ENCODE measurements around the gene CR1.
"Not testable (repeated sequence)": the region's sequence is repeated elsewhere in the genome, so short reads cannot be mapped to it uniquely, and the experiment has no call there.

The CR1 gene
- total RNA-seq: 4.4 to 12.5 reads per million in 2 donors

DNA sequence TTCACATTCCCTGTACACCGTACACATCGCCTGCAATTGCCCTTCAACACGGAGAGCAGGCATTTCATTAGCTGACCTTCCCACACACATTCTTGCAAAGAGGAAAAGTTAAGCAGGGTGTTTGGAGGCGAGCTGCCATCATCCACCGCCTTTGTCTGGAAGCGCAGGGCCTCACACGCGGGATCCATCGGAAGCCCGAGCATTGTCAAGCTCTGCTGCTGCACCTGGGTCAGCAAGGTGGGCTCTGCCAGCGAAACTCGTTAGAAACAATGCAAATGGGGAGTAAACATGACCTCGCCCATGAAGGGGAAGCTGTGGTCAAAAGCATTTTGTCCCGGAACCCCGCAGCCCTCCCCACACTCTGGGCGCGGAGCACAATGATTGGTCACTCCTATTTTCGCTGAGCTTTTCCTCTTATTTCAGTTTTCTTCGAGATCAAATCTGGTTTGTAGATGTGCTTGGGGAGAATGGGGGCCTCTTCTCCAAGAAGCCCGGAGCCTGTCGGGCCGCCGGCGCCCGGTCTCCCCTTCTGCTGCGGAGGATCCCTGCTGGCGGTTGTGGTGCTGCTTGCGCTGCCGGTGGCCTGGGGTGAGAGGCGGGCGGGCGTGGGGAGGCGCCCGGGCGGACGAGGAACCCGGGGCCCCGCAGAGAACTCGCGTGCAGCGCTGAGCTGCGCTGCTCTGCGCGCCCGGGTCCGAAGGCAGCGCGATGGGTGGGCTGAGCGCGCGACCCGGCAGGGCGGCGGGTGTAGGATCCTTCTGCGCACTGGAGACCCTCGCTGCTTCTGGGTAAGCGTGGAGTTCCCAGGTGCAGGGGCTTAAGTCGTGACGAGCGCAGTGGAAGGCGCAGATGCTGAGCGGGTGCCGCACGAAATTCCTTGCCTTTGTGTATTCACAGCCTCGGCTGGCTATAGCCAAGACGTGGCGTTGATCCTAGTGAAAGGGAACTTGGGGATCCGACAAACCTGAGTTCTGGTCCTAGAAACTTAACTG is at the start of gene CR1:
CR1 (plus strand) TSS at position 357 of the 992 bp plus-strand sequence; CDS start at position 468, 111 bp downstream.
- peak in 3 of 5 experiments; percentile 3 to 19 (median 5) for DNase-seq

DNA sequence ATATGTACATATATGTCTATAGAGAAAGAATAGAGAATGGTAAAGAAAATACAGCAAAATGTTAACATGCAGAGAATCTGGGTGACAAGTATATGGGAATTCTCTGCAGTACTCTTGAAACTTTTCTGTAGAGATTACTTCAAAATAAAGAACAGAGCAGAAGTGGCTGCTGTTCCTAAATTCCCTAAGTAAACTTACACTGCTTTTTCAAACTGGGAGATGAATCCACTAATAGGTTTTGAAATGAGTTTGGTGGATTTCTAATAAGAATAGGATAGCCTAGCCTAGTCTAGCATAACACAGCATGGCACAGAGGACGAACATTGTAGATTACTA is 42.3 kb upstream of the CR1 start:
- DNase-seq: no peak

DNA sequence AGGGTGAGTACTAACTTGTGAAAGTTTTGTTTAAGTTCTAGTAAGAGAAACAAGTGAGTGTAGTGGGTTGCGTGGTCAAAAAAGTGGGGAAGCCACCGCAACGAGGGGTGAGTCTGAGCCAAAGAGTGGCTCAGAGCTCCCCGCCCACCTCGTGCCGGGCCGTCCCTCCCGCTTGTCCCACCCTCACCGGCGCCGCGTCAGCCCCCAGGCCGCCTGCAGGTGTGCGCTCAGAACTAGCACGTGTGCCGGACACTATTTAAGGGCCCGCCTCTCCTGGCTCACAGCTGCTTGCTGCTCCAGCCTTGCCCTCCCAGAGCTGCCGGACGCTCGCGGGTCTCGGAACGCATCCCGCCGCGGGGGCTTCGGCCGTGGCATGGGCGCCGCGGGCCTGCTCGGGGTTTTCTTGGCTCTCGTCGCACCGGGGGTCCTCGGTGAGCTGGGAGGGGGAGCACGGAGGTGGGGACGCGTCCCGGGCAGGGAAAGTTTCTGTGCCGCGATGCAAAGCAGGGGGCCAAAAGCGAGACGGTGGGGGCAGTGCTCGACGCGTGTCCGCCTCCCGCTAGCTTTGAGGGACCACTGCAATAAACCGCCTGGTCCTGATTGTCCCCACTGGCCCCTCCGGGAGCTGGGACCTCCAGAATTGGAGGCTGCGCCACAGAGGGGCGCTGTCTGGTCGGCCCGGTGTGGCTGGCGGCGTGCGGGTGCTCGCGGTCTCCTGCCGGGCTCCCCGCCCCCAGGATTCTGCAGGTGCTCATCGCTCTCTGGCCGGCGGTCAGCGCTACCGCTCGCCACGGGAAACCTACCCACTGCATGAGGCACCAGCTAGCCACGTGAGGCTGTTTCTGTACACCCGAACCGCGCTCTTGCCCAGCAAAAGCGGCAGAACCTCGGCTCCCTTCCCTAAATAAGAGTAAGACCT is 41.7 kb upstream of the CR1 start, which contains the start of gene CR2:
CR2 (plus strand) TSS at position 283 of the 919 bp plus-strand sequence; CDS start at position 374, 91 bp downstream.
- peak in 4 of 5 experiments; percentile 9 to 29 (median 14) for DNase-seq

DNA sequence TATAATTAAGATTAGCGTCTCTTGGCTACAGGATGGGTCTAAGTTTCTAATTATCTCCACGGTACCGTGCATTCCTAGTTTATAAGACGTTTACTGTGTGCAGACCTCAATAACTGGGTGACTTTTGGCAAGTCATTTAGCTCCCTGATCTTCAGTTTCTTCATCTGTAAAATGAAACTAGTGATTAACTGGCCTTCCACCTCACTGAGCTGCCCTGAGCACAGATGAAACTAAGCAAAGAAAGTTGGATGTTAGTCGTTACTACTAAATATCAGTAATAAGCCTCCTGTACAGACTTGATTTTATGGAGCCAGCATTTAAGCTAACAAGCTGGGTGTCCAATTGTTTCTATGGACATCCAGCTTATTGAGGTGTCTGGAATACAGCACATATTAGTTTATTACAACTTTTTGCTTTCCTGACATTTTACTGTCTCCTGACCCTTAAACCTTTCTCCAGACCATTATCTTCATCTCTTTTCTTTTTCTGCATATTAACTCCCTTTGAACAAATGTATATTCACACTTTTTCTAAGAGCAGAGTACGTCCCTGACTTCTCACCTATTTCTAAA is 40.7 kb upstream of the CR1 start:
- no peak for DNase-seq

DNA sequence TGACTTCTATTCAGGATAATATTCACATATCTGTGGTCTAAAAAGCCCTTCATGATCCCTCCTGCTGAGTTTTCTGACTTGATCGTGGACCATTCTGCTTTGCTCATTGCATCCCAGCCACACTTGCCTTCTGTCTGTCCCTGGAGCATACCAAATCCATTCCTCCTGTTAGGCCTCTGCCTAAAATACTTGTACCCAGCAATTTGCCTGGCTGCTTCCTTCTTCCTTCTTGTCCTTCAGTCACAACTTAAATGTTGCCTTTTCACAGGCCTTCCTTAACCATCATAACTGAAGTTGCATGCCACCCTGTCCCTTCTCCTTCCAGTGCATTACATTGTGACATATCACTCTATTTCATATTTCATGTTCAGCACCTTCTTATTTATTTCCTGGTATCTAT is 37.5 kb upstream of the CR1 start:
- DNase-seq: no peak

DNA sequence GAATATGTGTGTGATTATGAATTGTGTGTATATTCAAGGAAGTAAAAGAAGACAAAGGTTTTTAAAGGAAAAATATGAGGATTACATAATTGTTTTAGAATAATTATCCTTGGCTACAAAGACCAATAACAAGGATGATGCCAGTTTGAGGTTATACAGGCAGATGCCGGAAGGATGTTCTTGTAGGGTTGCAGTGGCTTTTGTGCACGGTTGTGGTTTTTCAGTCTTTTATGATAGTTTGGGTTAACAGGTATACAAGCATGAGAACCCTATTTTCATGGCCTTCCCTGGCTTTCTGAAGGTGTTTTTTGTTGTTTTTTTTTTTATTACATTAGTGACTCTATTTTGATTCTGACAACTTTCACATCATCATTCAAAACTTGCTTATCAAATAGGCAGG is 36.9 kb upstream of the CR1 start:
- peak in 2 of 5 experiments; percentile 32 to 72 for DNase-seq

DNA sequence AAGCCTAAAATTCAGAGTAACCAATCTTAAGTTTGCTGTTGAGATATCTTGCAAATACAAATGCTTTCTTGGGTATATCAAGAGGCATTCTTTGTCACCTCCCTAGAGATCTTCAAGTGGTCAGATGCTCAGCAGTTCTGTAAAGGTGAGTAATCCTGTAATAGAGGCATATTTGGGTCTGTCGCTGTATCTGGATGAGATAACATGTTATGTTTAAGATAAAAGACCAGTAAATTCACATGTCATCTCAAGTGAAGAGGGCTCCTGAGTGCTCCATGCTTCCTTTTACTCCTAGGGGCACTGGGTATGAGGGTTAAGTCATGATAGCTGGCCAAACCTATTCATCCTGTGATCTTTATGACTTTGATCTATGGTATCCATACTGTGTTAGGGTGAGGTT is 34.3 kb upstream of the CR1 start:
- no peak for DNase-seq

DNA sequence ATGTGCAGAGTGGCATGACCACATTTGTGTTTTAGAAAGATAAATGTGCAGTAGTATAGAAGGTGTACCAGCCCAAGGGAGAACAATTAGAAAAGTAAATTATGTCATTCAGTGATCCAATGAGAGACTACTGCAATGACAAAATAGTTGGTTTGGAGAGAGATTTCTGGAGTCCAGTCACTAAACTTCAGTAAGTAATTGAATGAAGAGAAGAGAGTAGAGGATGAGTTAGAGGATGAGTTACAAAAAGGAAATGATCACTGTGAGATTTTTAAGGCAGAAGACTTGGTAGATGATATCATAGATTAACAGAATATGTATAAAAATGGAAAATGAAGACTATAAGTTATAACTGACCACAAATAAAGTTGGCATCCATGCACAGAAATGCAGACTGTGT is 33.4 kb upstream of the CR1 start:
- DNase-seq: no peak

DNA sequence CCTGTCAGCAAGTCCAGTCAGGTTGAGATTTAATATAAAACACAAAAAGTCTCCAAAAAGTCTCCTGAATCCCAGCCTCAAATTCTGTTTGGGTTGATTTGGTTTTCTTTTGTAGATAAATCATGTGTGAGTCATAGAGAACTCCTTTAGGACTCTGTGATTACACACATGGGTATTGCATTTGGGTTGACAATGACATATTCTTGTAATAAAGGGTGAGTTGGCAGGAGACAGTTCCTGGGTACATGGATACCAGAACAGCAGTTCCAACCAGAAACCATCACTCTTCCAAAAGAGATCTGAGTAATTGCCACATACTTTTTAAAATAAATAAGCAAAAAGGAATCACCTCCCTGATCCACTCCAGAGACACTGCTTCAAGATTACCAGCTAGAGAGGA is 32.9 kb upstream of the CR1 start:
- DNase-seq: no peak

DNA sequence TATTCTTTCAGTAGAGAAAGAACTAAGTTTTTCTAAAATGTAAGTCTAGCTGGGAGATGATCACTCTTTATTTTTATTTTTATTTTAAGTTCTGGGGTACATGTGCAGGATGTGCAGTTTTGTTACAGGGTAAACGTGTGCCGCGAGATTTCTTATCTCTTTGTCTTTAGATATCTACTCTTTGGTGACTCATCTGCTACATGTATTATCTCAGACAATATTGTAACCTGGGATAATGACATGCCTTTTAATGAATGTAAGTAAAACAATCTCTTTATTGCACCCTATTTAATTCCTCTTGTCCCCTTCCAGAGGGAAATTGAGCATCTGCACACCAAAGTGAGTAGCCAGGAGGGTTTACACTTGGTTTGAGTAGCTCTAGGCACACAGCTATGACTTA is 32.4 kb upstream of the CR1 start:
- peak in 1 of 5 experiments; percentile 36 for DNase-seq

DNA sequence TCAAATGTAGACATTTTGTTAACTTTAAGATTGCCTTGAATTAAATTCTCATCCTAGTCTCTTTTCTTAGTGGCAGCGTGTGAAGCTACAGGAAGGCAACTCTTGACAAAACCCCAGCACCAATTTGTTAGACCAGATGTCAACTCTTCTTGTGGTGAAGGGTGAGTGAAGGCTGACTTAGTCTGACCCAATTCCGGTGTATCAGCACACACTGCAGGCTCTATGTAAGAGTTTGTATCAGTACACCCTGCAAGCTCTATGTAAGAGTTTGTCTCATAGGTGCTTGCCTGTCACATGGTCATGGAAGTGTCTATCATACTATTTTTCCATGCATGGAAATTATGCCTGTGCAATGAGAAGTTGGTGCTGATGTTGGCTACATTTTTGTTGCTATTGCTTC is 25.0 kb upstream of the CR1 start:
- peak in 2 of 5 experiments; percentile 10 to 34 for DNase-seq

DNA sequence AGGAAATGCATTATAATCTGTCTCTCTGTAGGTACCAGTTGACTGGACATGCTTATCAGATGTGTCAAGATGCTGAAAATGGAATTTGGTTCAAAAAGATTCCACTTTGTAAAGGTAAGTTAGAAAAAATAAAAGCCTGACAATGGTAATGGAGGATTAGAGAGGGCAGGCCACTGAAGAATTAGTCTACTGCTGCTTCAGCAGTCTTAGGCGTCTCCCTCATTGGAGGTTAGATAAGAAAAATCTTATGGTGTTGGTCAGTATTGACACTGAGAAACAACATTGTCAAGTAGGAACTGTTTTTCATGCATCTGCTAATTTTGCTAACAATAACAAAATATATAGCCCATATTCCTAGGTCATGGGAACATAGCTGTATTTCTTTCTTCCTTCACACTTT is 21.7 kb upstream of the CR1 start:
- DNase-seq: no peak

DNA sequence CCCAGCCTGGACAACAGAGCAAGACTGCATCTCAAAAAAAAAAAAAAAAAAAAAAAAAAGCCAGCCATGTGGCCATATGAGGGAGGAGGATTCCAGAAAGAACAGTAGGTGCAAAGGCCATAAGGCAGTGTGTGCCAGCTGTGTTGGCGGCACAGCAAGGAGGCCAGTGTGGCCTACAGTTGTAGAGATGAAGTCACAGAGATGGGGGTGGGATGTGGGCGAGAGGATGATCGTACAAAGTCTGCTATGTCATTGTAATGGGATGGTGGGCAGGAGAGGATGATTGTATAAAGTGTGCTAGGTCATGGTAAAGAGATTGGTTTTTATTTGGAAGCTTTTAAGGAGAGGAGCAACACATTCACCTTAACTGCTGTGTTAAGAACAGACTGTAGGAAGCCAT is 9.8 kb upstream of the CR1 start:
- no peak for DNase-seq

DNA sequence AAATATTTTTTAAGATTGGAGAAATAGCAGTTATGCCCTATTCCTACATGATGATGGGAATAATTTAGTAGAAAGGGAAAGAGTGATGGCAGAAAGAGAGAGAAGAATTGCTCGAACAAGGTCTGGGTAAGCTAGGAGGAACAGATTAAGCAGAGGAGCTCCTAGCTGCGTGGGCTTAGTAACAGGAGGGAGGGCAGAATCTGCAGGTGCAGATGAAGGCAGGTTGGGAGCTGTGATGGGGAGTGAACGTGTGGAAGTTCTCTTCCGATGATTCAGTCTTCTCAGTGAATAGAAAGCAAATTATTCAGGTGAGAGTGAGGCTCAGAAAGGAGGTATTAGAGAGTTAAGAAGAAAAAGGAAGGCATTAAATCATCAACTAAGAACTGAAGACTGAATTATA is 8.3 kb upstream of the CR1 start:
- DNase-seq: no peak

DNA sequence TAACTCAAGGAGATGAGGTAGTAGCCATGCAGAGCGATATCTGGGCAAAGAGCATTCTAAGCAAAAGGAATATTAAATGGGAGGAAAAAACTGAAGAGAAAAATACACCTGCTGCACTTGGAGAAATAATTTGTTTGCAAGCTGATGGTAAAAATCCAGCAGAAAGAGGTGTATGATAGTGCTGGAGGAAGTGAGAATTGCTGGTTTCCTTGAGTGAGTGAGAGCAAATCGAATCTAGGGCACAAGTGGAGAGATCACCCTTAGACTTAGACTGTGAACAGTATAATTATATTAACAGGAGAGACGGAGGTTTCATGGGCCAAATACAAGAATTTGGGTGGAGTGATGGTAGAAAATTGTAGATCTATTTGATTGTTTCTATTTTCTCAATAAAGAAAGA is 2.7 kb upstream of the CR1 start:
- DNase-seq: no peak

DNA sequence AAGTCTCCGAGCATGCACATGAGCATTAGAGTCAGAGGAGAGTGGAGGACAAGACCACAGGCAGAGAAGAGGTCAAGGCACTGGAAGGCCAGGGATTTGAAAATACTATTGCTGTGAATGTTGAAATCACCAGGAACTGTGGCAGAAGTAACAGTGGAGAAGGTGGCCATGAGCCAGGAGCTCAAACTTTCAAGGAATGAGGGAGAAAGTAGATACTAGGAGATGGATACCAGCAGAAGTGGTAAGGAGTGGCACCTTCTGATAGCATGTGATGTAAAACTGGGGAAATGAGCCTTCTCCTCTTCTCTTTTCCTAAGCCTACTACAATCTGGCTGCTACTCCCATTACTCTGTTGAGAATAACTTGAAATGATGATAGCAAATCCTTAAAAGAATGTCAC is 1.8 kb upstream of the CR1 start:
- no peak for DNase-seq

DNA sequence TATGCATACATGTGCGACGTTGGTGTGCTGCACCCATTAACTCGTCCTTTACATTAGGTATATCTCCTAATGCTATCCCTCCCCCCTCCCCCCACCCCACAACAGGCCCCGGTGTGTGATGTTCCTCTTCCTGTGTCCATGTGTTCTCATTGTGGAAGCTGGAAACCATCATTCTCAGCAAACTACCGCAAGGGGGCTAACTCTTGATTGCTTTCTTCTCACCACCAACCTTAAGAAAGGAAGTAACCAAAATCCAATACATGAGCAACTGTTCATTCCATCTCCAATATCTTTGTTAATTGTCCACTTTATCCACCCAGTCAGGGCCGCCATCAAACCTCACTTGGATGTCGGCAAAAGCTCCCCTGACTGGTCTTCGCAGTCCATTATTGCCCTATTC is 676 bp upstream of the CR1 start:
- DNase-seq: not testable (repeated sequence)

DNA sequence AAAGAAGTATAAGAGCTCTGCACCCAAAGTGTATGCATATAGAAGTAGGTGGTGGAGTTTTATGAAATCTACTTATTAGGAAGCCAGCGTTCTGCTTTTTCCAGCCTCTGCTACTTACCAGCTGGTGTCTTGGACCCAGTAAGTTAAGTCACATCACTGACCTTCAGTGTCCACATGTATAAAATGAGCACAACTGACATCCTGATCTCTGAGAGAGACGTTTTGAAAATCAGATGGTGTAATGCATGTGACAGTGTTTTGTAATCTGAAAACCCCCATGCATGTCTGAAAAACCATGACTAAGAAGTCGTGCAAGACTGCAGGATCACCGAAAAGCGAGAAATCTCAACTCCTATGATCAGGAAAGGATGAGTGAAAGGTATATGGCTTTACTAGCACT is 2.0 kb downstream of the CR1 start:
- DNase-seq: no peak

DNA sequence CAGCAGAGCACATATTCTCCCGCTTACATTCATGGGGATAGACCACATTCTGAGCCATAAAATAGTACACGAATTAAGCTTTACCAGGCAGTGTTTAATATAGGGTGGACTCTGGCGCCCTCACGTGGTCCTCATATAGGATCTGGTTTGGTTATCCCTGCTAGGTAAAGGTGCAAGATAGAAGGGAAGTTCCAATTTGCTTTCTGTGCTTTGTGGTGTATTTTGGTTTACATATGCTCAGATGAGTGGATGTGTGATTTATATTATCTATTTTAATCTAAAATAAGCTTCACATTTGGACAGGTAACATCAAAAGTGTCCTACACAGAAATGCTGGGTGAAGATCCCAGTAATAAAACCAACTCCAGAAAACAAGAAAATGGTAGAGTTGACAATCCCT is 3.6 kb downstream of the CR1 start:
- peak; percentile 12 to 70 (median 36) for DNase-seq

DNA sequence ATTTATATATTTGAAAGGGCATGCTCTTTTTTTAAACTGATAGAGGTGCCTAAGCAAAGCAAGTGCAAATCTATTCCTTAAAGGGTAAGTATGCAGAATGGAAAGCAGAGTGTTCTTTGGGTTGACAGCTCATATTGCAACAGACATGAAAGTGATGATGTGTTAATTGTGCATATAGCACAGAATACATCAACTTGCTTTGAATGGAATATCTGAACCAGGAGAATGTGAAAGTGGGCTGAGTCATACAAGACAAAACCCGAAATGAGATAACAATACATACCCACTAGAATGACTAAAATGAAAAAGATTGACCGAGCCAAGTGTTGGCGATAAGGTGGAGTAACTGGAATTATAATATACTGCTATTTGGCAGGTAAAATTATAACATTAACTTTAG is 4.3 kb downstream of the CR1 start:
- peak in 1 of 5 experiments; percentile 3 for DNase-seq

DNA sequence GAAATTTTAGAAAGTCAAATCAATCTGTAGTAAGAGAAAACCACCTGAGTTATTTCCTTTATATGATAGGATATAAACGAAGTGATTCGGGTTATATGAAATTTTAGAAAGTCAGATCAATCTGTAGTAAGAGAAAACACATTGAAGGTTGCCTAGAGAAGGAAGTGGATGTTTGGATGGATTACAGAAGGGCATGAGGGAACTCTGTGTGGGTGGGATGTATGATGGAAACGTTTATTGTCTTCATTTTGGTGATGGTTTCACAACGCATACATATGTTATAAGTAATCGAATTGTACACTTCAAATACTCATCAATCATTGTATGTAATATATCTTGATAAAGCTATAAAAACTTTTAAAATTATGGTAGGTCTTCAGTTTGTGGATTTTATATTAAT is 5.1 kb downstream of the CR1 start:
- DNase-seq: no peak

DNA sequence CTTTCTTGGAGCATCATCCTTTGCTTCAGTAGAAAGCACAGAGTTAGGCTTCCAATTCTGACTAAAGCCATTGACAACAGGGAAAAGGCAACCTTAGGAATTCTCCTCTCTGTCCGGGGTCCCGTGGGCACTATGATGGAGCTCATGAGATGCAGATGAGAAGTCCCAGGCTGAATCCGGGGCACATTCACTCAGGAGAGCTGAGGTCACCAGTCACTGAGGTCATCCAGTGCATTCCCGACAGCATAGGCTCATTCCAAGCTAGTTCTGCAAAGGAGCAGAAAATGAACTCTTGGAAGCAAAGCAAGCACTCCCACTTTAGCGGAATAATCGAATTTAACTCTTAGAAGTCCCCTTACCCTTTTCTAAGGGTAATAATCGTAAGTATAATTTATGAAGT is 6.8 kb downstream of the CR1 start:
- DNase-seq: no peak

DNA sequence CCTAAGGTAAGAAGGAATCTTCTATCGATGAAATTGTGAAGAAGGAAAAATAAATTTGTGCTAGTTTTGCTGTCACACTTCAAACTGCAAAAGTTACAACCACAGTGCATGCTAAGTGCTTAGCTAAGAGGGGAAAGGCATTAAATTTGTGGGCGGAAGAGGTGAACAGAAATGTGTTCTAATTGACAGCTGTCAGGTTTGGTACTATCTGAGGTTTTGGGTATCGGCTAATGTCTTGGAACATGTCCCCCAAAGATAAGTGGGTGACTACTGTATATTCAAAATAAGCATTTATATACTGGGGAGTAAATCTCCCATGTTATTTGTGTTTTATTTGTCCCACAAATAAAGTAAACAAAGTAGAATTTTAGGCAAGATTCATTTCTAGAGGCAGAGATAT is 8.0 kb downstream of the CR1 start:
- no peak for DNase-seq
